ENCODE data around the gene LRRC8C.
A peak's percentile ranks its signal among the peaks of the same experiment; 100 is the strongest.
"Not testable (repeated sequence)": the region's sequence is repeated elsewhere in the genome, so short reads cannot be mapped to it uniquely, and the experiment has no call there.

LRRC8C gene

GRCh38 chr1:89673251-89673650, 40.3 kb downstream of the LRRC8C start:
- no peak for FAIRE-seq

DNA sequence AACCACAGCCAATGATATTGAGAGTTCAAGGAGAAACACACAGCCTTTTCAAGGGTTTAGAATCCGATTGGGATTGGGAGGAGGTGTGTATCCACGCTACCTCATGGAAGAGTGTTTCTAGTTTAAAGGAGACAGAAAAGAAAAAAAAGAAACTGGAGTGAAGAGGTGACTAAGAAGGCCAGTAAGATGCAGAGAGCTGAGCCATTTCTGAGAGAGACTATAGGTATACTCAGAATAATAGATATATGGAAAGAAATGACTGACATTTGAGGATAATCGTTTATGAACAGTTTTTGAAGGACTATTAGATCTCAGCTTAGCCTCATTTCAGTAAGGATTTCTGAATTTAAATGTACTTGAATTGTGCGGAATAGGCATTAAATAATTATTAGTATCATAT, 42.8 kb downstream of the LRRC8C start:
- no peak for FAIRE-seq

DNA sequence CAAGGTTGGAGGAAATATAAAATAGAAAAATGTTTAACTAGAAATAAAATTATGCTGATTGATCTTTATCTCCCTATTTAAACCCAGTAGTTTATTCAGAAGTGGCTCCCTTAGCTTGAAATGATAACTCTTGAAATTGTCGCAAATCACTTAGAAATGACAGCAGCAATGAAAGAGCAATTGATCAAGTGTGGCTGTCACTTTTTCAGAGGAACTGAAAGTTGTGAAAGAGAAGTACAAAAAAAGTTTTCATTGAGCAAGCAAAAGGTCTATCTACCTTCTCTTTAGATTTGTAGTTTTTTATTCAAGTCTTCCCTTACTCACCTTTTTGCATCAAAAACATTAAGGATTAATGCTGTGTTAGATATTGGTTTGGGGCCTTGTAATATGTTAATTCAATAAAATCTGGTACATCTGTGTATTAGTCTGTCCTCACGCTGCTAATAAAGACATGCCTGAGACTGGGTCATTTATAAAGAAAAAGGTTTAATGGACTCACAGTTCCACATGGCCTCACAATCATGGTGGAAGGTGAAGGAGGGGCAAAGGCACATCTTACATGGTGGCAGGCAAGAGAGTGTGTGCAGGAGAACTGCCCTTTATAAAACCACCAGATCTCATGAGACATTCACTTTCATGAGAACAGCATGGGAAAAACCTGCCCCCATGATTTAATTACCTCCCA, 48.3 kb downstream of the LRRC8C start:
- no peak for FAIRE-seq

DNA sequence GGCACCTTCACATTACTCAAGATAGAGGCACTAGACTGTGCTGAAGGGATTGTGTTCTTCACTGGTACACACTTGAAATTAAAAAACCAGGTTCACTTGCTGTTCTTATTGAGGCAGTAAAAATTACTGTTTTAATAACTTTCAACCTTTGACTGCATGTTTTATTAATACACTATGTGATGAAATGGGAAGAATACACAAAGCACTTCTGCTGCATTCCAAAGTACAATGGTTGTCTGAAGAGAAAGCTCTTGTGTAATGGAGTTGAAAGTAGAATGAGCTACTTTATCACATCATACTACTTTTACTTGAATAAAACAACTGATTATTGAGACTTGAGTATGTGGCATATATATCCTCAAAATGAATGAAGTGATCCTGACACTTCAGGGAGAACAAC, 49.7 kb downstream of the LRRC8C start:
- FAIRE-seq: no peak

DNA sequence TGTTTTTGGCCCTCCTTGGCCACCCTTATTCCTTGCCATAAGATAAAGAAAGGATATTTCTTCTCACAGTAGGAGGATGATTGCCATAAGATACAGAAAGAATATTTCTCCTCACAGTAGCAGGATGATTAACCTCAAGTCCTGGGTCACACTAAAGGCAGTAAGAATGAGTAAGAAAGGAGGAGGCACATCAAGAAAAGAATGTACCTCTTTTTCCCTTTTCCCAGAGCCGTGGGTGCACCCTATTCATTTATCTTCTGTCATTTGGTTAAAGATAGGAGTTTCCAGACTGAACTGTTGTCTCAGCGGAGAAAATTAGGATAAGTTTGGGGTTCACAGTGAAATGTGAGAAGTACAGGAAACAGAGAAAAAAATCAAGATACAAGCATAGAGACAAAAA, 52.5 kb downstream of the LRRC8C start:
- no peak for FAIRE-seq

DNA sequence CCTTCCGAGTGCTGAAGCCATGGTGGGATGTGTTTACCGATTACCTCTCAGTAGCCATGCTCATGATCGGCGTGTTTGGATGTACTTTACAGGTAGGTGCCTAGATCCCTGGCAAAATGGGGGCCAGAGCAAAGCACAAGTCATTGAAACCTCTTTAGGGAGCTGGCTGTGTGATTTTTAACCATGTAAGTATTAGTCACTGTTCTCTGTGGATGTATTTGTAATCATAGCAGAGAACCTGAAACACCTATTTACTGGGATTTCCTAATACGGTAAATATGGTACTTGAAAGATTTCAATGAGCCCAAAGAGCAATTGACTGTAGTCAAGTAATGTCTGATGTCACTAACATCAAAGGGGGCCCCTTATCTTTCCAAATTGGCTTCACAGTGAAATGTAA, 53.6 kb downstream of the LRRC8C start:
- FAIRE-seq: no peak

- FAIRE-seq: no peak
These were observed 54.3 kb downstream of the LRRC8C start for GRCh38 chr1:89687254-89687653.

DNA sequence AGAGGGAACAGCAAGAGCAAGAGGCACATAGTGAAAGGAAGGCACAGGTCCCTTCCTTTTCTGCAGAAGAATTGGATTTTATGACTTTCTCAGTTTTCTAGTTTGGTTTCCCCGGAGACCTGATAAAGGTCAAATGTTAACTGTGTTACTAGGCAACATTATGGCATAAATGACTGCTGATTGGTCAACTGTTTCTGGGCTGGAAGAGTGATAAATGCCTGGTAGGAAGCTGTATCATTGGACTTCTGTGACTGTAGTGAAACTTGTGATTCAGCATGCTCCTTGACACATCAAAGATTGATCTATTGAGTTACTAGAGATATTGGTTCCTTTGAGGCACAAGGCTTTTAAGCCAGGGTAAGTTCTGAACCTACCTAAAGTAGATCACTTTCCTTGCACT, 55.7 kb downstream of the LRRC8C start:
- FAIRE-seq: no peak

DNA sequence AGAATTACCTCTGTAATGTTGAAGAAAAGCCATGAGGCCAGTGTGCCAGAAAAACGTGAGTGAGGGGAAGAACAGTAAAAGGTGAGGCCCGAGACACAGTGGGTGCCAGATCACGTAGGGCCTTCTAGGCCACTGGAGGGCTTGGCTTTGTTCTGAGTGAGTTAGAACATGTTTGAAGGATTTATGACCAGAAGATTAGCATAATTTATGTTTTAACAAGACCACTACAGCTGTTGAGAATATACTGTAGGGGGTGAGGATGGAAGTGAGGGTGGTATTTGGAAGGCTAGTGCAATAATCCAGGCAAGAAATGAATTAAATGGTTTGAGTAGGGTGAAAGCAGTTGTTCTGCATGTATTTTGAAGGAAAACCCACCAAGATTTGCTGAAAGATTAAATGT, 56.3 kb downstream of the LRRC8C start:
- FAIRE-seq: no peak

DNA sequence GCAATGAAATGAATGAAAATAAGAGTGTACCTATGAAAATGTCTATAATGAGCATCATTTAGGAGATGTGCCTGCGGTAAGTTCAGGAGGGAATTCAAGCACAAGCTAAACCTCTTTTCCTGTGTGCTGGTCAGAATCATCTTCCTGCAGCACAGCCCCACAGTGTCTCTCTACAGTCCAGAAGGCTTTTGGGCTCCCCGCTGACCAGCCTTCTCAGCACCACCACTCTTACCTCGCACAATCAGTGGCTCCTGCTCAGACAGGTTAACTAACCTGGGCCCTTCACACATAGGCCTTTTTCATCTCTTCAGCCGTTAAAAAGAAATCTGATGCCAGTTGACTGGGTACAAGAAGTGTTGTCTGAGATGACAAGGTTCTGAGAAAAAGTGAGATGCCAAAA, 57.7 kb downstream of the LRRC8C start:
- FAIRE-seq: no peak

GRCh38 chr1:89692601-89693521, 59.9 kb downstream of the LRRC8C start:
- peak; percentile 63 for FAIRE-seq

GRCh38 chr1:89695847-89696246, 62.9 kb downstream of the LRRC8C start:
- no peak for FAIRE-seq

DNA sequence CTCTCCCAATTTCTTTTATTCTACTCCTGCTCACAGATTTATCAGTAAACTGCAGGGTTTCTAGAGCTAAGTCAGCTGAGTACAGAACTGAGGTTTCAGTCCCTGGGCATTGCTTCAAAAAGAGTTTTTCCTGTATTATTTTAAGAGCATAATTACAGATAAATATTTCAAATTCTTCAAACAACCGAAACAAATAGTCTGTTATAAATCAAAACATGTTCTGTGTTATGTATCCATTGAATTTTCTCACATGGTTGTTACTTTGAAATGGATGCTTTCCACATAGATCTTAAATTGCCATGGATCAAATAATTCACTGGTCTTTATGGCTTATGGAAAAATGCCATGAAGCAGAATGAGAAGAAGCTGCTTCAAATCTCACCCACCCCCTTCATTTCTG, 64.5 kb downstream of the LRRC8C start:
- peak; percentile 98 for FAIRE-seq

DNA sequence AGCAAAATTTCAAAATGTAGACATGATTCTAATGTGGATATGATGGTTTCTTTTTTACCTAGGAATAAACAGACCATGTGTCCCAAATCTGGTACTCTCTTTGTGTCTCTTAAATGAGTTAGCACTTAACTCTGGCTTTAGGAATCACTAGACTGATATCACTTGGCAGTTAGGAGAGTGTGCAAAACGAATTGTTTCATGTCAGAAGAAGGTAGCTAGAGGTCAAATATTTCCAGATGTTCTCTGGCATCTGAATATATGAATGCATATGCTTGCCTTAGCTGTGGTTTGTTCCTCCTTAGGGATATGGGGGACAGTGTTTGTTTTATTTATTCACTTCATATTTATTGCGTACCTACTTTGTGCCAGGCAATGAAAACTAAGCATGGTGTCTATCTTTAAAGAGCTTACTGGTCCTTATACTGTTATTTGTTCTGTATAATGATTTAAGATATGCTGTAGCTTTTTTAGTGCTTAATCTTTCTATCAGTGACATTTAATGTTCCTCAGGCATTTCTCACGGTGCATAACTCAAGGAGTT, 65.2 kb downstream of the LRRC8C start:
- no peak for FAIRE-seq

DNA sequence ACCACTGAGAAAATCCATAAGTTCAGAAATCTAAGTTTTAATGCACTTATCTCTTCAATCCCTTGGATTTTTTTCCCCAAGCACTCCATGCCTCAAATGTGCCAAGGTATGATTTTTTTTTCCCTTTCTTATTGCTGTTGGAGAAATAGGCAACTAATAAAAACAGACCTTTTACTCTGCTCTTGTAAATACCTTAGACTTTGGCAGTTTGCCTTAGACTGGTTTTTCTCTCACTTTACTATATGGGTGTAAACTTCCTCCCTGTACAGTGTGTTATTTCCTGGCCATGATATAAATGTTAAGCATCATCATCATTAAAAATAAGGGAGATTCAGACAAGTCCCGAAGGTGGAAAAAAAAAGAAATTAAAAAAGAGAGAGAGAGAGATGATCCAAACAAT, 65.7 kb downstream of the LRRC8C start:
- FAIRE-seq: peak; percentile 78

GRCh38 chr1:89699451-89699986, 66.6 kb downstream of the LRRC8C start:
- no peak for FAIRE-seq

GRCh38 chr1:89701746-89702241, 68.9 kb downstream of the LRRC8C start:
- FAIRE-seq: no peak

GRCh38 chr1:89702520-89703045, 69.7 kb downstream of the LRRC8C start:
- FAIRE-seq: no peak

DNA sequence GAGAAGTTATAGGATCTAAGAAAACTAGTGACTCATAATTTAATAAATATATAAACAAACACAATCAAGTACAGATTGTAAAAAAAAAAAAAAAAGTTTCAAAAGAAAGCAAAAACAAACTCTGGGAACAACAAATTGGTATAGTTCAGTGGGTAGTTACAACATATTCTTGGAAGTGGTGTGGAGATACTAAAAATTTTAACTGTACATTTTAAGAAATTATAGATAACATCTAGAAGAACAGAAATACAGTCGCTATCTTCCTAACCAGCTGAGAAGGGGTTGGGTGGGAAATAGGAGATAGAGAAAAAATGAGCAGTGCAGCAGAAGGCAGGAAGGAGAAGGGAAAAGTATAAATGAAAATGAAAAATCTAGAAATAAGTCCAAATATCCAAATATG, 70.5 kb downstream of the LRRC8C start:
- FAIRE-seq: no peak

DNA sequence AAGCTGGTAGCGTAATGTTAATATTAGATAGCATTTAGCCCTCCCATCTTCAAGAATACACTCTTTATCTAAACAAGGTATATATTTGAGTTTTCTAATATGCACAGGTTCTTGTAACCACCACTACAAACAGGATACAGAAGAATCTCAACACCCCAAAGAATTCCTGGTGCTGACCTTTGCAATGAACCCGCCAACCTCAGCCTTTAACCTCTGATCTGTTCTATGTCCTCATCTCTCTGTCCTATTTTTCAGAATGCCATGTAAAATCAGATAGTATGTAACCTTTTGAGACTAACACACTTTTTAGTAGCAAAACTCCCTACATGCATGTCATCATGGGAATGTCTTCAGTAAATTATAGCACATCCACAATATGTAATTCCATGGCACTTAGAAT, 71.1 kb downstream of the LRRC8C start:
- no peak for FAIRE-seq

- not testable (repeated sequence) for FAIRE-seq
These were observed 72.0 kb downstream of the LRRC8C start for GRCh38 chr1:89704885-89705284.

DNA sequence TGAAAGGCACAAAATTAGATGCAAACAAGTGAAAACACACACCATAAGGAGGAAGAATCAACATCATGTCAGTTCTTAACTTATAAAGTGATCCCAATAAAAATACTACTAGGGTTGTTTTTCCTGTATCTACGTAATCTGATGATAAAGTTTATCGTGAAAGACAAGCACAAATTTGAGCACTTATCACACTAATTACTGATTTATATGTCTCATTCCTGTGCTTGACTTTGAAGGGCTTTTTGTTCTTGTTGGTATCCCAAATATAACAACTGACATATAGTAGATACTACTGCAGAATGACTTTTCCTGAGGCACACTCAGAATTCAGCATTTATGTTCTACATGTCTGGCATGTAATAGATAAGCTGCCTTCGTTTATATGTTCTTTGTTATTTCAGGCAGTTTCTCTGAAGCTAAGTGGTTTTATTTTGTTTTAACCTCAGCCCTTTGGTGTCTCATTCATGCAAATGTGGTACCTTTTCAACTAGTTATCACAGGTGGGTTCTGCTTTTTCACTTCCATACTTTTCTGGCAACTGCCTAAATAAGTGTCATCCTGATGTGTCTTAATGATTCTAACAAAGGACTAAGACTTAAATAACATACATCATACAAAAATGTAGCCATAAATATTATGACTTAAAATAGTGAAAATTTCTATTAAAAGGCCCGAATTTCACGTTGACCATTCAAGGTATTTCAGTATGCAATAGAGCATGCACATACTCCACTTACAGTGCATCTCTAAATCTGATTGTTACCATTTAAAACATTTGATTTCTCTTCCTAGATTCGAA, 73.2 kb downstream of the LRRC8C start:
- no peak for FAIRE-seq

DNA sequence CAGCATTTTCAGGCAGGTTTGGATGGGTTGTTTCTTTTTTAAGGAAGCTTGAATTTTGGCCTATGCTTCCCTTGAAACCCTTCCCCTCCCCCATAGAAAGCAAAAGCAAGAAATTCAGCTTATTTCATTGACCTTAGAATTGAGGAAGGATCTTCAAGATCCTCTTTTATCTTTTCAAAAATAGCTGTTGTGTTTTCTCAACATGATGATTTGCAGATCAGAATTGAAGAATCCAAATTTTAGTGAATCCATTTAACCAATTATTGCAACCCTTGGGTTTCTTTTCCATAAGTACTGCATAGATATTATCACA, 73.7 kb downstream of the LRRC8C start:
- no peak for FAIRE-seq
